Effector memory CD4-positive, alpha-beta T cell (primary cell): ENCODE results near the gene ARMC6.
A peak's percentile ranks its signal among the peaks of the same experiment; 100 is the strongest.
"Not testable (repeated sequence)": the region's sequence is repeated elsewhere in the genome, so short reads cannot be mapped to it uniquely, and the experiment has no call there.

Experiments used
- DNase-seq, 3 donors: peaks; one replicate each; pipeline ENCODE4 v3.0.0-alpha.2; 2020
- H3K27ac ChIP-seq: 2 replicates; pipeline ENCODE4 v1.7.0; 2013; ENCODE audit warnings: mild to moderate bottlenecking, low read length, moderate library complexity; ENCODE audit not compliant: insufficient read depth, poor library complexity, severe bottlenecking
- H3K27me3 ChIP-seq: replicated peaks from 2 replicates; pipeline ENCODE4 v1.7.0; 2013; ENCODE audit warnings: mild to moderate bottlenecking, low read length; ENCODE audit not compliant: insufficient read depth, control insufficient read depth, poor library complexity, severe bottlenecking
- H3K36me3 ChIP-seq: 2 replicates; pipeline ENCODE4 v1.7.0; 2013; ENCODE audit warnings: mild to moderate bottlenecking, low read length, moderate library complexity; ENCODE audit not compliant: control insufficient read depth, insufficient read depth
- H3K4me1 ChIP-seq: 2 replicates; pipeline ENCODE4 v1.7.0; 2013; ENCODE audit warnings: low read length, mild to moderate bottlenecking; ENCODE audit not compliant: control insufficient read depth, insufficient read depth, poor library complexity, severe bottlenecking
- H3K4me3 ChIP-seq: 2 replicates; pipeline ENCODE4 v1.7.0; 2013; ENCODE audit warnings: low read length, low read depth, mild to moderate bottlenecking; ENCODE audit not compliant: insufficient read depth, poor library complexity, severe bottlenecking
- H3K9me3 ChIP-seq: 2 replicates; pipeline ENCODE4 v1.7.0; 2013; ENCODE audit warnings: mild to moderate bottlenecking, low read length, moderate library complexity; ENCODE audit not compliant: control insufficient read depth

The ARMC6 gene

GRCh38 chr19:19021115-19021514, 12.3 kb upstream of the ARMC6 start:
- no peak for DNase-seq
- Histone ChIP-seq H3K27me3 (no peaks in the 10 kb centered on the region), H3K9me3 (no peaks in the 10 kb centered on the region), H3K4me3 (no peak overlapping the region), H3K36me3 (peaks cover 57% of the 10 kb centered on the region), H3K4me1 (peaks cover 2% of the 10 kb centered on the region), H3K27ac (no peak overlapping the region)

- Histone ChIP-seq H3K4me1 (peaks cover 2% of the 10 kb centered on the region), H3K27ac (no peak overlapping the region), H3K4me3 (no peak overlapping the region), H3K9me3 (no peaks in the 10 kb centered on the region), H3K27me3 (no peaks in the 10 kb centered on the region), H3K36me3 (peaks cover 51% of the 10 kb centered on the region)
- DNase-seq, result no peak
Observed at GRCh38 chr19:19022380-19022961, 10.9 kb upstream of the ARMC6 start.

- H3K27ac ChIP-seq, H3K4me1 ChIP-seq, H3K4me3 ChIP-seq, H3K9me3 ChIP-seq, H3K27me3 ChIP-seq, DNase-seq: not testable (repeated sequence)
- peaks cover 52% of the 10 kb centered on the region for H3K36me3 ChIP-seq
Observed at GRCh38 chr19:19023376-19023775, 10.0 kb upstream of the ARMC6 start.

GRCh38 chr19:19025861-19026260, 7.5 kb upstream of the ARMC6 start:
- Histone ChIP-seq H3K27me3 (no peaks in the 10 kb centered on the region), H3K36me3 (peaks cover 48% of the 10 kb centered on the region), H3K27ac (no peak overlapping the region), H3K4me3 (no peak overlapping the region), H3K9me3 (no peaks in the 10 kb centered on the region), H3K4me1 (peaks cover 2% of the 10 kb centered on the region)
- DNase-seq, result no peak

GRCh38 chr19:19026299-19026971, 7.0 kb upstream of the ARMC6 start:
- Histone ChIP-seq H3K36me3 (peaks cover 48% of the 10 kb centered on the region), H3K9me3 (no peaks in the 10 kb centered on the region), H3K4me3 (no peak overlapping the region), H3K27me3 (no peaks in the 10 kb centered on the region), H3K27ac (no peak overlapping the region), H3K4me1 (peaks cover 2% of the 10 kb centered on the region)
- DNase-seq, result no peak

- Histone ChIP-seq H3K27me3 (no peaks in the 10 kb centered on the region), H3K36me3 (peaks cover 48% of the 10 kb centered on the region), H3K4me1 (peaks cover 7% of the 10 kb centered on the region), H3K27ac (no peak overlapping the region), H3K9me3 (no peaks in the 10 kb centered on the region), H3K4me3 (no peak overlapping the region)
- no peak for DNase-seq
Observed at GRCh38 chr19:19027228-19027627, 6.2 kb upstream of the ARMC6 start.

- Histone ChIP-seq H3K4me1 (peaks cover 11% of the 10 kb centered on the region), H3K4me3 (no peak overlapping the region), H3K27me3 (no peaks in the 10 kb centered on the region), H3K9me3 (no peaks in the 10 kb centered on the region), H3K27ac (no peak overlapping the region), H3K36me3 (peaks cover 38% of the 10 kb centered on the region)
- DNase-seq, result no peak
Observed at GRCh38 chr19:19028526-19028925, 4.9 kb upstream of the ARMC6 start.

- Histone ChIP-seq H3K27ac (no peak overlapping the region), H3K27me3 (no peaks in the 10 kb centered on the region), H3K4me1 (peaks cover 17% of the 10 kb centered on the region), H3K36me3 (peaks cover 10% of the 10 kb centered on the region), H3K9me3 (no peaks in the 10 kb centered on the region), H3K4me3 (no peak overlapping the region)
- DNase-seq, result no peak
Observed at GRCh38 chr19:19031891-19032290, 1.5 kb upstream of the ARMC6 start.

GRCh38 chr19:19032420-19033175, 805 bp upstream of the ARMC6 start:
- Histone ChIP-seq H3K27ac (peak overlapping the region; percentile 87), H3K36me3 (peaks cover 10% of the 10 kb centered on the region), H3K9me3 (no peaks in the 10 kb centered on the region)

GRCh38 chr19:19033176-19033425, 302 bp upstream of the ARMC6 start:
- H3K9me3 ChIP-seq, result no peaks in the 10 kb centered on the region
- H3K36me3 ChIP-seq, result peaks cover 6% of the 10 kb centered on the region
- H3K27ac ChIP-seq, result peak overlapping the region; percentile 87
- no peak for DNase-seq
- no peaks in the 10 kb centered on the region for H3K27me3 ChIP-seq
- peaks cover 17% of the 10 kb centered on the region for H3K4me1 ChIP-seq
- peak overlapping the region; percentile 74 for H3K4me3 ChIP-seq

More at GRCh38 chr19:19032420-19033175, 805 bp upstream of the ARMC6 start:
- peak in 2 of 3 donors; percentile 35 to 36 for DNase-seq
- H3K4me1 ChIP-seq, result peaks cover 17% of the 10 kb centered on the region
- peak overlapping the region; percentile 74 for H3K4me3 ChIP-seq
- H3K27me3 ChIP-seq, result no peaks in the 10 kb centered on the region
